Superior temporal gyrus (tissue), 1 donor: ENCODE results near the gene AP1S3.
"Not testable (repeated sequence)": the region's sequence is repeated elsewhere in the genome, so short reads cannot be mapped to it uniquely, and the experiment has no call there.

ENCODE experiments used
- DNase-seq: peaks from one replicate; pipeline ENCODE4 v3.0.0-alpha.2; 2016; ENCODE audit errors: extremely low spot score

AP1S3 gene

DNA sequence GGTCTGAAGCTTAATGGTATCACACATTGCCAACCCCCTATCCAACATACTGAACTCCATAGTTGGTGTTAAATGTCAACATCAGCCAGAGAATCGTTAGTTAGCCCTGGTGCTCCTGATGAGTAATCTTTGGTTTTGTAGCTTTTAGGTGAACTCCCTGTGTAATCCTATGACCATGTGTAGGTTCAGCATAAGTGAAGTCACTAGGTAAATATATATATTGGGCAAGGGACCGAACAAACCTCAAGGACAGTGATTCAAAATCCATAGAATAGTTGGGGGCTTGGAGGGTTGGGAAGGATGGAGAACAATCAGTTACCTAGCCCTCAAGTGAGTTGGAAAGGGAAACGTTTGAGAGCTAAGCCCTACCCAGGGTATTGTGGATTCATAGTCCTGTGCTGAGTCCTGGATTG is 16.0 kb upstream of the AP1S3 start:
- DNase-seq = no peak

DNA sequence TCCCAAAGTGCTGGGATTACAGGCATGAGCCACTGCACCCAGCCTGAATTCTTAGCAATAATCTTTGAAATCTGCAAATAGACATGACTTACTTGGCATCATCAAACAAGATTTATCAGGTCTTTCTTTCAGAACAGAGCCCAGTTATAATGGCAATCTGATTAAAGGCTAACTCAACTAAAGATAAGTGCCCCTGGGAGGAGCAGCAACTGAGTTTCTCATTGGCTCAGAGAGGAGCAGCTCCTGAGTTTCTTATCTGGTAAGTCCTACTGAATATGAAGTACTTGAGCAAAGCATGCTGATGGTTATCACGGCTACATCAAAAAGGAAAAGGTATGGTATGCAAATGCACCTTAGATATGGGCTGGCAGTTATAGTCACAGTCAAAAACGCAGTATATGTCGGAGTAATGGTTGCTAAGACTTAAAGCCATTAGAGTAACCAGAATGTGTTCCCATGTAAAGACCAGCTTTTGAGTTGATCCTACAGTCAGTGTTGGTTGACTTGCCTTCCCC is 15.0 kb upstream of the AP1S3 start:
- no peak for DNase-seq

DNA sequence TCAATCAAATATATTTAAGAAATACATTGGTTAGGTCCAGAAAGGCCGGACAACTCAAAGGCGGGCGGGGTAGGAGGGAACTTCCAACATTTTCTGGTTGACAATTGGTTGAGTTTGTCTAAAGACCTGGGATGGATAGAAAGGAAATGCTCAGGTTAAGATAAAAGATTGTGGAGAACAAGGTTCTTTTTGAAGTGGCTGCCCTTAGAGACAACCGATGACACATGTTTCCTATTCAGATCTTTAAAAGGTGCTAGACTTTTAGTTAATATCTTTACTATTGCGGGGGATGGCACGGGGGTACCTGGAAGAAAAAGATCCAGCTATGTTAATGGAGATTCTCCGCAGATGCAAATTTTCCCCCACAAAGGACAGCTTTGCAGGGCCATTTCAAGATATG is 10.0 kb upstream of the AP1S3 start:
- no peak for DNase-seq

DNA sequence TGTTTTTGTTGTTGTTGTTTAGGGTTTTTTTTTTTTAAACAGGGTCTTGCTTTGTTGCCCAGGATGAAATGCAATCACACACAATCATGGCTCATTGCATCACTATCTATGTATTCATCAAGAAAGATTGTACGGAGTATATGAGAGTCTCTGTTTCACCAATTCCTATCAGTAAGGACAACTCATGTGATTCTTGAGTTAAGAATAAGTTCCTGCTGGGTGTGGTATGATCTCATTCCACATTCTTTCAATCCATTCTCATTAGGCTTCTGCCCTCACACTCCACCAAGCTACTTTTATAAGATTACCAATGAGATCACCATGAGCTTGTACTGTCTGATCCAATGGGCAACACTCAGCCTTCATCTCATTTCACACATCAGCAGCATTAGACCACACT is 9.1 kb upstream of the AP1S3 start:
- DNase-seq = no peak

DNA sequence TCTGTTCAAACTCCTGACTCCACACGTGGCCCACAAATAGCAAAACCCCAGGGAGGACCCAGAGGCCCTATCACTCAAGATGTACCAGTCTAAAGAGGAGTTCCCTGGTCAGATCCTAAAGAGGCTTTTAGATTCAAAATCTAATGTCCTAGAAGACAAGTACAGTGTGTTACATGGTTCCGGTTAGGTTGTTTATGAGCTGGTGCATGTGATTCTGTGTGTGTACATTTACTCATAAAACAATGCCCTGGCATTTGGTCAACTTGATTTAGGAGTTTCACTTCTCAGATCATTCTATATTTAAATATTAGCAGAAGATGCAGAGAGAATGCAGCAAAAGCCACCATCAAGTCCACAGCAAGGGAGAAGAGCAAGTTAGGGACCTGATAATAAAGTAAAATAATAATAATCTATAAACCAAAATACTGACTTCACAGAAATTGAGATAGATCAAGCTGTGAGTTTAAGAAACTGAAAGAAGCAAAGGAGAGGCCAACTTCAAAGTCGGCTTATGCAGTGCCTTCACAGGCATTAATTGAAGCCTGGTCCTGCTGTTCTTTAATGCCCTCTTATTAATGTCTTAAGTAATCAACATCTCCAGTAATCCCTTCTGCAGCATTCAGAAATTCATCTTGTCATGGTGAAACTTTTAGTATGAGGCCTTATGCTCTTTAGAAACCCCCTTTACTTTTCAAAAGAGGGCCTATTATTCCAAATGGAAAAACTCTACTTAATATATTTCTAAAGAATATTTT is 4.2 kb upstream of the AP1S3 start:
- DNase-seq = no peak

DNA sequence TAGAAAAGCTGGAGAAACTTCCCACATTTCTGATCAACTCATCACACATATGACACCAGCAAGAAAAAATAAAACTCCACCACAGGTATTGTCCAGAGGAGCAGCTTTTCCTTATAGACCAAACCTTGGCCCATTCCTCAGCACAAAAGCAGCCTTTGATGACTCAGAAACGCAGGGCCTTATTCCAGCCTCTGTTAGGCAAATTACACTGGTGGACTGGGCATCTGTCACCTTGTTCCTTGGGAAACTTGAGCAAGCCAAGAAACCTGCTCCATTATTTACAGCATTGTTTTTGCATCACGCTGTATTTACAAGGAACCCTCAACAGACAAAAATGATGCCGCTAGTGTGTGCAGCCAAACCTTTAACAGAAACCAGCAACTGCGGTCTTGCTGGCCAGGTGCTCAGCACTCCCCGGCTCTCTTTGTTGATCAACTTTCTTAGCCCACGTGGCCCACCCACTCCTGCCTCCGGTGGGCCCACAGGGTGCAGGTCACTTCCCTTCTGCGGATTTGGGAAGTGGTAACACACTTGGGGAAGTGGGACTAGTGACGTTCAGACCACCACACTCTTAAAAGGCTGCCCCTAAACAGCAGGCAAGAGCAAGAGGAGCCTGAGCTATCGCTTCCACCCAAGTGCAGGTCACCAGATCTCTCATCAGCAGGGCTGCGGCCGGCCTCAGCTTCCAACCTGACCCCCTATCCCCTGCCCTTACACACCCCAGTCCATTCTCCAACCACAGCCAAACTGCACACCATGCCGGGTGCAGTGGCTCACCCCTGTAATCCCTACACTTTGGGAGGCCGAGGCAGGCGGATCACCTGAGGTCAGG is 1.5 kb downstream of the AP1S3 start:
- DNase-seq = no peak

DNA sequence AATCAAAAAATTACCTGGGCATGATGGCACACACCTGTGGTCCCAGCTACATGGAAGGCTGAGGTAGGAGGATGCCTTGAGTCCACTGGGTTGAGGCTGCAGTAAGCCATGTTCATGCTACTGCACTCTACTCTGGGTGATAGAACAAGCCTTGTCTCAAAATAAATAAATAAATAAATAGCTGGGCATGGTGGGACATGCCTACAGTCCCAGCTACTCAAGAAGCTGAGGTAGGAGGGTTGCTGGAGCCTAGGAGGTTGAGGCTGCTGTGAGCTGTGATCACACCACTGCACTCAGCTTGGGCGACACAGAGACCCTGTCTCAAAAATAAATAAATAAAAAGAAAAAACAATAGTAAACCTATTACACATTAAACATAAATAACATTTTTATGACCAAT is 3.0 kb downstream of the AP1S3 start:
- DNase-seq = no peak

DNA sequence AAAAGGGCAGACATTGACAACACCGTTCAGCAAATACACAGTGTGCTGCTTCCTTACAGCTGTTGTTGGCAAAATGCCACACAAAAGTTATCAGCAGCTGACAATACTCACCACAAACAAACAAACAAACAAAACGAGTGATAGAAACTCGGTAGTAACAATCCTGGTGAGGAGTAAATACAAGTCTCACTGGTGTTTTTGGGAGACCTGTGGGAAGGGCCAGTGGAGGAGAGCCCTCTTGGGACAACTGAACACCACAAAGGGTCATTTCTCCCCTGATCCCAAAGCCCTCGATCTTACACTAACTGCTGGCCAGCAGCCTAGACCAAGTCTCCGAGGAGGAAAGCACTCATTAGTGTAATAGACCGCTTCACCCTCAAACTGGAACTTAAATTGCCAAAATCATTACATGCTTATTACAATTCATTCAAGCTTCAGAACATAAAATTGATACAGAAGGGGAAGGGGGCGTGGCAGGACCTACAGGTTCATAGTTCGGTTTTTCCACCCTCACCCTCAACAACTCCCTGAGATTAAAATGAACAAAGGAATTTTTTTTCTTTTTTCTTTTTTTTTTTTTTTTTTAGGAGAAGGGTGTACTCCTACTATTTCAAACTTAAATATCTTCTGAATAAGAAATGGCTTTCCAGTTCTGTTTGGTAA is 5.0 kb downstream of the AP1S3 start:
- no peak for DNase-seq

DNA sequence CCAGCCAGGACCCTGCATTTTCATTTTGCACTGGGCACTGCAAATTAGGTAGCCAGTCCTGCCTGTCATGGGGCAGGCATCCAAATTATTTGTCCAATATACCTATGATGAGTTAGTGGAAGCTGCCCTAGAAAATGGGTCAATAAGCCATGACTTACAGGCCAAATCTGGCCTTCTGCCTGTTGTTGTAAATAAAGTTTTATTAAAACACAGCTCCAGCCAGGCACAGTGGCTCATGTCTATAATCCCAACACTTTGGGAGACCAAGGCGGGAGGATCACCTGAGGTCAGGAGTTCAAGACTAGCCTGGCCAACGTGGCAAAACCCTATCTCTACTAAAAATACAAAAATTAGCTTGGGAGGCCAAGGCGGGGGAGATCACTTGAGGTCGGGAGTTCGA is 8.3 kb downstream of the AP1S3 start:
- DNase-seq = no peak

DNA sequence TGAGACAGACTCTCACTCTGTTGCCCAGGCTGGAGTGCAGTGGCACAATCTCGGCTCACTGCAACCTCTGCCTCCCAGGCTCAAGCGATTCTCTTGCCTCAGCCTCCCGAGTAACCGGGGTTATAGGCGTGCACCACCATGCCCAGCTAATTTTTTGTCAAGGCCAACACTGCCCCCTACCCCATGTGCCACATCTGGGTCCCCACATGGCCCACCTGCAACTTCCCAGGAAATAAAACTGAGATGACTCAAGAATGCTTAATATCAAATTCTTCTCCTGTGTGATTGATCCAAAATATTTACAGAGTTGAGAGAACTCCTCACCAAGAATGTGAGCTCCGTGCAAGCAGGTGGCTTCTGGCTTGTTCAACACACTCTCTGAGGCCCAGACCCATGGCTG is 9.1 kb downstream of the AP1S3 start:
- no peak for DNase-seq

DNA sequence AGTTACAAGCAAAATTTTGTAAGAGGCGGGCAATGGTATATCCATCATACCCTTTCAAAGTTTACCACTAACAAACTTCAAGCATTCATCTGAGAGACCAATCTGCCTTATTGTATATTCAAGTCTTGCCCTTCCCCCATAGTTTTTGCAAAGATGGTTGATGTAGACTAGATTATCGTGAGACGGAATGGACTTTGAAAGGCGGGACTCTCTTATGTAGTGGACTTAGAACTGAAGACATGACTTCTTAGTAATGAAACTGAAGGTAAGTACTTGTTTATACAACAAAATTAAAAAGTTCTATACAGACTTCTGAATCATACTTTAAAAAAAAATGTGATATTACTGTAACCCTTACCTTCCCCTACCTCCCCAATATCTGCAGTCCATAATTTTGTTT is 10.4 kb downstream of the AP1S3 start:
- no peak for DNase-seq

DNA sequence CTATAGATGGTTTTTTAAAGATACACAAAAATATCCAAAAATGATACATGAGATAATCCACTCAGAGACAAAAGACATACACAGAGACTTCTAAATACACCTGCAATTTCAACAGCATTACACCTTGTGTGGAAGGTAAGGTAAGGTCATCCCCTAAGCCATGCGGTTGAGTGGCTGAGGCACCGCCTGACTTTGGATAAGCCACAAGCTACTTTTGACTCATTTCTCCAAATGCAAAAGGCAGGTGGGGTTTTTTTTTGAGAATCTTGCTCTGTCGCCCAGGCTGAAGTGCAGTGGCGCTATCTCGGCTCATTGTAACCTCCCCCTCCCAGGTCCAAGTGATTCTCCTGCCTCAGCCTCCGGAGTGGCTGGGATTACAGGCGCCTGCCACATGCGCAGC is 13.1 kb downstream of the AP1S3 start:
- DNase-seq = no peak

DNA sequence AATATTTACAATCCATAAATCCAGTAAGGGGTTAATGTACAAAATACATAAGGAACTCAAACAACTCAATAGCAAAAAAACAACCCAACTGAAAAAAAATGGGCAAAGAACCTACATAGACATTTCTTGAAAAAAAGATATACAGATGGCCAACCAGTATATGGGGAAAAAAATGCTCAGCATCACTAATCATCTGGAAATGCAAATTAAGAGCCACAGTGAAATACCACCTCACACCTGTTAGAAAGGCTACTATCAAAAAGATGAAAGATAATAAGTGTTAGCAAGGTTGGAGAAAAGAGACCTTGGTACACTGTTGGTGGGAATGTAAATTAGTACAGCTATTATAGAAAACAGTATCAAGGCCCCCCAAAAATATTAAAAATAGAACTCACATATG is 14.6 kb downstream of the AP1S3 start:
- DNase-seq = no peak

DNA sequence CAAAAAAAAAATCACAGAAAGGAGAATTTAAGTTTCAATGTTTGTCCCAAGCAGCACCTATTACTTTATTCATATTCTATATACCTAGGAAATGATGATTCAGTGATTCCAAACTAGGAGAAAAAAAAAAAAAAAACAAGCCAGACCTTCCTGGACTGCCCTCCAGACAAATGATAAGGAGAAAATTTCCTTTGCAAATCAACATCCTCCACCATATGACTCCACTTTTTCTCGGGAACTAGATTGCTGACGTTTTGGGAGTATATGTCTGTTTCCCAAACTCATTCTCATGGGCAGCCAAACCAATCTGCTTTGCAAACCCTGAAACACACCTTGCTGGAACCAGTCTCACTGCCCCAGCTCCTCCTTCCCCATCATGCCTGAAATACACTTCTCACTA is 16.8 kb downstream of the AP1S3 start:
- no peak for DNase-seq

DNA sequence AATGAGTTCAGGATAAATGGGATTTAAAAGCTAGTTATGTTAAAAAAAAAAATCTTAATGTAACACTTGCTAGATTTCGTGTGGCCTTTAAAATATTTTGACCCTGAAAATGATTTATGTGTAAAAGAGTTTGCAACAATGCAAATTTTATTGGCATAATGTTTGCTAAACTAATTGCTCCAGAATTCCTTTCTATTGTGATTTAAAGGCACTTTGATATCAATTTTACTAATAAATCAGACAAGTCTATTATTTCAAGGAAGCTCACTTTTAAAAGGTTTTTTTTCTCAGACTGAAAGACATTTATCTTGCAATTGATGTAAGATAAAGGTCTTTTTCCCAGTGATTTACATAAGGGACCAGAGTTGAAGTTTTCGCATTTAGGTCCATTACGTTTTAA is 17.5 kb downstream of the AP1S3 start:
- no peak for DNase-seq

DNA sequence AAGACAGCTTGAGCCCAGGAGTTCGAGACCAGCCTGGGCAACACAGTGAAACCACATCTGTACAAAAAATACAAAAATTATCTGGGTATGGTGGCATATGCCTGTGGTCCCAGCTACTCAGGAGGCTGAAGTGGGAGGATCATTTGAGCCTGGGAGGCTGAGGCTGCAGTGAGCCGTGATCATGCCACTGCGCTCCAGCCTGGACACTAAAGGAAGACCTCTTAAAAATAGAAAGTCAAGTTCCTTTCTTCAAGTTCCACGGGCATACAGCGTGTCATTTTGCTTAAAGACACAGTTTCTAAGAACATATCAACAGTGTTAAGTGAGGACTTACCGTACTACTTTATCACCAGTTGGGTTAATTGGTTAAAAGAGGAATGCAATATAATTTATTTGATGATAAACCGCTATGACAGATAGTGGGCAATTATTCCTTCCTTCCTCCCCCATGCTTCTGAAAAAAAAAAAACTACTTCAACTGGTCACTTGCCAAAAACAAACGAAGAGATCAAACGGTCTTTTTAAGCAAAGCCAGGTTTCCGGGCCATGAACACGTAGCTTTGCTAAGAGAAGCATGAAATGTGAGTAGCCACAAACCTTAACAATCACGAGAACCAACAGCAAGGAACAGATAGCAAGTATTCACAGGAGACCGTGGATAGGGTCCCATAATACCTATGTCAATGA is 21.4 kb downstream of the AP1S3 start:
- no peak for DNase-seq

DNA sequence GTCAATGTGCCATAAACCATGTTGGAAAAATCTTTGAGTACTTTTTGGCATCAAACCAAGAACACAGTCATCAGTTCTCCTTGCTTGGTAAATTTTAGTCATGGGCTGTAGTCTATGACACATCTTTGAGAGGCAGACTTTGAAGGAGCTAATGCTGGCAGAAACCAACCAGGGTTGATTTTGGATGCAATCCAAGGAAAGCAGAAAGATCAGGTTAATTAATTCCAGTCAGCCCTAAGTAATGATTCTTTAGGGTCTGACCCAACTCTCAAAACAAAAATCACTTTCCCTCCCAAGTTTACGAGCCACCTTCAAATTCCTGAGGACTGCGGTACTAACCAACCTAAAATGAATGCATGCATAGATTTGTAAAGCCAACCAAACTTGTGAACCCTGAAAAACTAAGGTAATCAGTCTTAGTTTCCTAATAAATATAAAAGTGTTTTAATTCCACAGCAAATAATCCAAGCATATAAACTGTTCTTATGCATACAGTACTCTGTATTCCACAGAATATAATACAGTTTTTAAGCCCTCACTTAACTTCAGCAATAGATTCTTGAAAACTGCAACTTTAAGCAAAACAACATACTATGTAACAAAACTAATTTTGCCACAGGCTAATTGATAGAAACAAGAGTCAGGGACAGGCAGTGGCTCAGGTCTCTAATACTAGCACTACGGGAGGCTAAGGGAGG is 22.0 kb downstream of the AP1S3 start:
- no peak for DNase-seq

DNA sequence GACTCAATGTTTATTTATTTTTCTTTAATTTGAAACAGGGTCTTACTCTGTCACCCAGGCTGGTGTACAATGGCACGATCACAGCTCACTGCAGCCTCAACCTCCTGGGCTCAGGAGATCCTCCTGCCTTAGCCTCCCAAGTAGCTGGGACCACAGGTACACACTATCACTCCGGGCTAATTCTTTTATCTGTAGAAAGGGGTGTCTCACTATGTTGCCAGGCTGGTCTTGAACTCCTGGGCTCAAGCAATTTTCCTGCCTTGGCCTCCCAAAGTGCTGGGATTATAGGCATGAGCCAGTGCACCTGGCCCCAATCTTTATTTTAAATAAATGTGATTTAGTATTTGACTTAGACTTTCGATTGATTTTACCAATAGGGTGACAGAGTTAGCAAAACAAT is 22.6 kb downstream of the AP1S3 start:
- not testable (repeated sequence) for DNase-seq

DNA sequence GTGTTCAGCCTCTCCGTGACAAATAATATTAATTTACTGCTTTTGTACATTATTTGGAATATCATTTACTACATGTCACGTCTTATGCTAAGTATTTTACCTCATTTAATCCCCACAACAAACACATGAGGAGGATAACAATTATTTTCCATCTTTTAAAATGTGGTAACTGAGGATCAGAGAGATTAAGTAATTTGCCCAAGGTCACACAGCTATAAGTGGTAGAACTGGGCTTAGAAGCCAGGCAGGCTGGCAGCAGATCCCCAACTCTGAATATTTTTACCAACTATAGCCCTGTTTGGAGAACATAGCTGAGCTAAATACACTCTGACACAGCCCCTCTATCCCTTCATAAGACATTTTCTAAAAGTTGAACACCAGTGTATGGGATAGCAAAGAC is 24.1 kb downstream of the AP1S3 start:
- no peak for DNase-seq

DNA sequence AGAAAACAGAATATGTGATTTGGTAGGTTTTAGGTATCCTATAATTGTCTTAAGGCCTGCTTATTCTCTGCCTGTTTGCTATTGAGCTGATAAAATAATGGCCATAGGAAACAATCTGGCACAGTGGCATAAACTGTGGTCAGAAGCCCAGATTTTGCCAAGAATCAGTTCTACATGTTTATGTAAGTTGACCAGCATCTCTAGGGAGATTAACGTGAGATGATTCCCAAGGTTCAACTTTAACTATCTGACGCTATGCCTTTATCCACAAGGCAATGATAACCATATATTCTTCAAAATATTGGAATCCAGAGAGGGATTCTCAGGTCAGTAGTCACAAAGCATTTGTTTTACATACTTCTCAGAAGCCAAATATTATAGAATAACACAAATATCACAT is 25.6 kb downstream of the AP1S3 start:
- DNase-seq = no peak

DNA sequence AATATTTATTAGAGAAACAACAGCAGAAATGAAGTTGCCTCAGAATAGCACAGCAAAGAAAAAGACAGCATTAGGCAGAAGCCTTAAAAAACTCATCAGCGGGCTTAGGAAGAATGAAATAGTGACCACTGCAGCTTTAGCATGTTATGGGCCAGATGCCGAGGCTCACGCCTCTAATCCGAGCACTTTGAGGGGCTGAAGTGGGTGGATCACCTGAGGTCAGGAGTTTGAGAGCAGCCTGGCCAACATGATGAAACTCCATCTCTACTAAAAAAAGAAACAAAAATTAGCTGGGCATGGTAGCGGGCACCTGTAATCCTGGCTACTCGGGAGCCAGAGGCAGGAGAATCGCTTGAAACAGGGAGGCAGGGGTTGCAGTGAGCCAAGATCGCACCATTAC is 32.4 kb downstream of the AP1S3 start:
- peak; percentile 5 for DNase-seq
